Measurements from ENCODE around the gene ZBTB2. TPM values are rescaled to one million over a fixed set of nuclear protein-coding genes. Genes with fewer than 3 reads are reported as not detected.

Gene ZBTB2
- total RNA-seq, 2 donors from 2014 or later = 11.4 to 15.2 TPM

DNA sequence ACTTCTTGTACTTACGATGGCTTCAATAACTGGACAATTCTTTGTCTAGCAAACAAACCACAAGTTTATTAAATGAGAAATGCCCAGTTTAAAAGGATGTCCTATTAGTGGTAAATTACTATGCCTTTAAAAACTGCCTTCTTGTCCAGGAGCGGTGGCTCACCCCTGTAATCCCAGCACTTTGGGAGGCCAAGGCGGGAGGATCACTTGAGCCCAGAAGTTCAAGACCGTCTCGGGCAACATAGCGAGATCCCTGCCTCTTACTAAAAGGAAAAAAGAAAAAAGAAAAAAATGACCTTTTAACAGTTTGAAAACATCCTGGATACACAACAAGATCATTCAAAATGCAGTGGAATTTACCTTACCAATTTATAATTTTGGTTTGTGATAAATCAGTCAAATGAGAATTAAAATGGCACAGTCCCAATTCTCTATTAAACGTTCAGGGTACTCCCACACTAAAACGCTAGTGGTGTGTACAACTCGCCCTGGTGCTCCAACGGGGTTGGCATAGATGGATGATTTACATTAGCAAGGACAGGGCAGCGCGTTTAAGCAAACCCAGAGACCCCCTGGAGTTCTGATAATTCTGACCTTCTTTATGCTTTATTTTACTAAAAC, 2.3 kb downstream of the ZBTB2 start:
- no peaks in the 10 kb centered on the region for H3K27me3 Mint-ChIP-seq (ENCODE audit: insufficient read depth)
- peak overlapping the region; percentile 96 for H3K9ac ChIP-seq (ENCODE audit: extremely low read depth, low read length, poor library complexity, severe bottlenecking)
- H3K4me1 Mint-ChIP-seq = peaks cover 39% of the 10 kb centered on the region
- no peaks in the 10 kb centered on the region for H3K27me3 ChIP-seq (ENCODE audit: control insufficient read depth, insufficient read depth, low read length, poor library complexity, severe bottlenecking)
- peak overlapping the region; percentile 100 for H3K27ac ChIP-seq (ENCODE audit: low read depth, low read length)
- H3K9me3 ChIP-seq (ENCODE audit: control insufficient read depth, low read length) = no peaks in the 10 kb centered on the region
- peak overlapping the region; percentile 81 for H3K4me3 Mint-ChIP-seq
- 35 to 48% methylated on average over 11 to 12 of the region's 12 CpGs for WGBS, 2 experiments (ENCODE audit: insufficient coverage in 1 of 2, insufficient read length in 1 of 2)
- H3K4me1 ChIP-seq (ENCODE audit: control insufficient read depth, insufficient read depth, low read length) = peaks cover 4% of the 10 kb centered on the region
- no peaks in the 10 kb centered on the region for H3K9me3 Mint-ChIP-seq
- no peak for DNase-seq
- peak overlapping the region; percentile 92 for H3K4me3 ChIP-seq (ENCODE audit: low read length)
- peaks cover 18% of the 10 kb centered on the region for H3K36me3 Mint-ChIP-seq (ENCODE audit: low read depth)
- H3K27ac Mint-ChIP-seq = peak overlapping the region; percentile 92
- H3K36me3 ChIP-seq (ENCODE audit: control insufficient read depth, insufficient read depth, low read length) = peaks cover 27% of the 10 kb centered on the region
- TF ChIP-seq CTCF (conservative IDR thresholded peaks at IDR 0.05) = no peak

DNA sequence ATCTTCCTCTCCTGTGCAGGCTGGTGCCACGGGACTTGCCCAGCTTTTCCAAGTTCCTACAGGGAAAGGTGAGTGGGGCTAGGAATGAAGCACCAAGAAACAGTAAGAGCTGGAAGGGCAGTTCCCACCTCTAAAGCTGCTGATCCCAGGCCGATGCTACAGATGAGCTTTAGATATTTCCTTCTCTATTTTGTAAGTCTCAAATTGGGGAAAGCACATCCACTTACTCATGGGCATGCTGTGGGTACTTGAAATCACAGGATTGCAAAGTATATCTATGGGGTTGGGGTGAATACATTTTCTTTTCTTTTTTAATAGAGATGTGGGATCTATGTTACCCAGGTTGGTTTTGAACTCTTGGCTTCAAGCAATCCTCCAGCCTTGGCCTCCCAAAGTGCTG, 3.1 kb downstream of the ZBTB2 start:
- H3K4me3 Mint-ChIP-seq = no peak overlapping the region
- H3K27me3 Mint-ChIP-seq (ENCODE audit: insufficient read depth) = no peaks in the 10 kb centered on the region
- no peak overlapping the region for H3K27ac ChIP-seq (ENCODE audit: low read depth, low read length)

DNA sequence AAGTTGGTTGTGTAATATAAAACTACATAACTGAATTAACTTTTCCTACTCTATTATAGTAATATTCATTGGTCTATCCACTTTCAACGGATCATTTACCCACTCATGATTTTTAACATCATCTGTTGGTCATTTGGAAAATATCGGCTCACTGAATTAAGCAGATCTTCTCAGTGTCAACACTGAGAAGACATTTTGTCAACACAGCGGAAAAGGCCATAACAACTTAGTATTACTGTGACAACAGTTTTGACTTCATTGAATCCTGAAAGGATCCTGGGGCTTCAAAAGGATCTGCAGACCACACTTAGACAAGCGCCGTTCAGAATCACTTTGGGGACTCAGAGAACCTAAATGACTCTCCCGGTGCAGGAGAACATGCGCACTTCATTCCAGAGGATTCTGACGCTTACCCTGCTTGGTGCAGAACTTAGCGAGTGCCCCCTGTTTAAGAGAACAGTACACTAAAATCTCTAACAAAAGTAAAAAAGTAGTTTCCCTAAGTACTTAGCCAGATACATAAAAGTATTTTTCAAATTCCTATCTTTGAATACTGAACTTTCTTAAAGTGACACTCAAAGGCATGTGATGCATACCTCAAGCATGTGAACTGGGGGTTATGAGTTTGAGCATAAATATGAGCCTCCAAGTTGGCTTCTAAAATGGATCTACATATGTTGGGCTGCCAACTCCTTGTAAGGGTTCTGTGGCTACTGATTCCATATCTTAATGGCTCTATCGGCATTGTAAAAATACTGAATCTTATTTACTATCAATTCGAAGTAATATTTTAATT, 4.0 kb downstream of the ZBTB2 start:
- Mint-ChIP-seq H3K4me3 (no peak overlapping the region), H3K27me3 (ENCODE audit: insufficient read depth) (no peaks in the 10 kb centered on the region), H3K27ac (peak overlapping the region; percentile 76), H3K9me3 (no peaks in the 10 kb centered on the region), H3K36me3 (ENCODE audit: low read depth) (peaks cover 11% of the 10 kb centered on the region), H3K4me1 (peaks cover 27% of the 10 kb centered on the region)
- 92 to 96% methylated on average over 9 to 10 of the region's 11 CpGs for WGBS, 2 experiments (ENCODE audit: insufficient coverage in 1 of 2, insufficient read length in 1 of 2)
- H3K4me3 ChIP-seq (ENCODE audit: low read length) = no peak overlapping the region
- peaks cover 4% of the 10 kb centered on the region for H3K4me1 ChIP-seq (ENCODE audit: control insufficient read depth, insufficient read depth, low read length)
- no peak overlapping the region for H3K9ac ChIP-seq (ENCODE audit: extremely low read depth, low read length, poor library complexity, severe bottlenecking)
- peaks cover 12% of the 10 kb centered on the region for H3K36me3 ChIP-seq (ENCODE audit: control insufficient read depth, insufficient read depth, low read length)
- H3K27ac ChIP-seq (ENCODE audit: low read depth, low read length) = no peak overlapping the region
- TF ChIP-seq CTCF (conservative IDR thresholded peaks at IDR 0.05) = no peak
- no peak for DNase-seq
- H3K27me3 ChIP-seq (ENCODE audit: control insufficient read depth, insufficient read depth, low read length, poor library complexity, severe bottlenecking) = no peaks in the 10 kb centered on the region
- H3K9me3 ChIP-seq (ENCODE audit: control insufficient read depth, low read length) = no peaks in the 10 kb centered on the region

More for the DNA sequence above, 3.1 kb downstream of the ZBTB2 start:
- no peak overlapping the region for H3K4me3 ChIP-seq (ENCODE audit: low read length)
- Mint-ChIP-seq H3K36me3 (ENCODE audit: low read depth) (peaks cover 14% of the 10 kb centered on the region), H3K4me1 (peaks cover 36% of the 10 kb centered on the region), H3K9me3 (no peaks in the 10 kb centered on the region), H3K27ac (no peak overlapping the region)
- no peak for TF ChIP-seq CTCF (conservative IDR thresholded peaks at IDR 0.05)
- WGBS, 2 experiments (ENCODE audit: insufficient coverage in 1 of 2, insufficient read length in 1 of 2) = 98% methylated on average over 2 of the region's 2 CpGs; no CpG with 5 or more reads in 1 of the 2 experiments
- no peaks in the 10 kb centered on the region for H3K27me3 ChIP-seq (ENCODE audit: control insufficient read depth, insufficient read depth, low read length, poor library complexity, severe bottlenecking)
- DNase-seq = no peak
- H3K36me3 ChIP-seq (ENCODE audit: control insufficient read depth, insufficient read depth, low read length) = peaks cover 20% of the 10 kb centered on the region
- H3K4me1 ChIP-seq (ENCODE audit: control insufficient read depth, insufficient read depth, low read length) = peaks cover 4% of the 10 kb centered on the region
- H3K9ac ChIP-seq (ENCODE audit: extremely low read depth, low read length, poor library complexity, severe bottlenecking) = no peak overlapping the region
- H3K9me3 ChIP-seq (ENCODE audit: control insufficient read depth, low read length) = no peaks in the 10 kb centered on the region

Data from endodermal cell (in vitro differentiated cells).